Measurements from ENCODE around the gene FGD5.
"Not testable (repeated sequence)": the region's sequence is repeated elsewhere in the genome, so short reads cannot be mapped to it uniquely, and the experiment has no call there.

The FGD5 gene

GRCh38 chr3:14880447-14881106, 61.8 kb downstream of the FGD5 start:
- no peak for DNase-seq

GRCh38 chr3:14883226-14883625, 64.5 kb downstream of the FGD5 start:
- DNase-seq = no peak

DNA sequence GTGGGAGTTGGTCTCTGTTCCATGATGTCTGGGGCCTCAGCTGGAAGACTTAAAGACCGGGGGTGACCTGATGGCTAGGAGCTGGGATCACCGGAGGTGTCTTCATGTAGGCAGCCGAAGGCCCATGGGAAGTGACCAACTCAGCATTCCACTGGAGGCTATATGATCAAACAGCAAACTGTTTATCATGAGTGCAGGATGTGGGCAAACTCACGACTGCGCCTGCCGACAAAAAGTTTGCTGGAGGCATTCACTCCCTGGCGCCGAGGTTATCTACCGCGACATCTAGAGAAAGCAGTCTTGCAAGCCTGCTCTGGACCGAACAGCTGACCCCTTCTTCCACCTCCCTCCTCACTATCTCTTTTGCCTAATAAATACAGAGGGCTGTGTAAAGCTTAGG, 65.9 kb downstream of the FGD5 start:
- no peak for DNase-seq

GRCh38 chr3:14885307-14885706, 66.5 kb downstream of the FGD5 start:
- DNase-seq = no peak

- no peak for DNase-seq
These were observed 67.3 kb downstream of the FGD5 start for GRCh38 chr3:14886101-14886500.

GRCh38 chr3:14889205-14889604, 70.4 kb downstream of the FGD5 start:
- no peak for DNase-seq

DNA sequence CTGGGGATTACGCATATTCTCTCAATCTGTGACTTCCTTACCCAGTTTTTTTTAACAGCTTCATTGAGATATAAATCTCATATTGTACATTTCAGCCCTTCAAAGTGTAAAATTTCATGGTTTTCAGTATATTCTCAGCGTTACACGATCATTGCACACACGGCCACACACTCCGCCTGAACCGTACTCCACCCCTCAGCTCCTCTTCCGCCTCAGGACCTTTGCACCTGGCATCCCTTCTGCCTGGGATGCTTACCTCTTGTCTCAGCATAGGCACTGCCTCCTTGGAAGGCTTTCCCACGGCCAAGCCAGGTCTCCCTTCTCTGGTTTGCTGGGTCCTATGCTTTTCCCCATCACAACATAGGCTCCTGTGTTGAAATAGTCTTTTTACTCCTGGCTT, 71.2 kb downstream of the FGD5 start:
- DNase-seq = no peak

DNA sequence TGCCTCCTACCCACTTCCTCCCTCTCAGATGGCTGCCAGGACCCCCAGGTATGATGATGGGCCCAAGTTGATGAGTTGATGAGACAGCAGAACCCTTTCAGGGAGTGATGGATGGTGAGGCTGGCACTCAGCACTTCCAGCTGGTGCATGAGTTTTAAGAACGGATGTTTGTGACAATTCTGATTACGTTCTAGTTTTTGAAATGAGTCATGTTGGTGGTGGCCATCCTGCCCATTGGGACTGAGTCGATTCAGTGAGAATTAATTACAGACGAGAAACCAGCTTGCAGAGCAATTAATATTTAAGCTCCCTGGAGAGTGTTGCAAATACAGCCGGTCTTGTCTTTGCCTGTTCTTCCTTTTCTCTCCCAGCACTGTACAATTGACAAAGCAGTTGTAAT, 71.7 kb downstream of the FGD5 start:
- no peak for DNase-seq

DNA sequence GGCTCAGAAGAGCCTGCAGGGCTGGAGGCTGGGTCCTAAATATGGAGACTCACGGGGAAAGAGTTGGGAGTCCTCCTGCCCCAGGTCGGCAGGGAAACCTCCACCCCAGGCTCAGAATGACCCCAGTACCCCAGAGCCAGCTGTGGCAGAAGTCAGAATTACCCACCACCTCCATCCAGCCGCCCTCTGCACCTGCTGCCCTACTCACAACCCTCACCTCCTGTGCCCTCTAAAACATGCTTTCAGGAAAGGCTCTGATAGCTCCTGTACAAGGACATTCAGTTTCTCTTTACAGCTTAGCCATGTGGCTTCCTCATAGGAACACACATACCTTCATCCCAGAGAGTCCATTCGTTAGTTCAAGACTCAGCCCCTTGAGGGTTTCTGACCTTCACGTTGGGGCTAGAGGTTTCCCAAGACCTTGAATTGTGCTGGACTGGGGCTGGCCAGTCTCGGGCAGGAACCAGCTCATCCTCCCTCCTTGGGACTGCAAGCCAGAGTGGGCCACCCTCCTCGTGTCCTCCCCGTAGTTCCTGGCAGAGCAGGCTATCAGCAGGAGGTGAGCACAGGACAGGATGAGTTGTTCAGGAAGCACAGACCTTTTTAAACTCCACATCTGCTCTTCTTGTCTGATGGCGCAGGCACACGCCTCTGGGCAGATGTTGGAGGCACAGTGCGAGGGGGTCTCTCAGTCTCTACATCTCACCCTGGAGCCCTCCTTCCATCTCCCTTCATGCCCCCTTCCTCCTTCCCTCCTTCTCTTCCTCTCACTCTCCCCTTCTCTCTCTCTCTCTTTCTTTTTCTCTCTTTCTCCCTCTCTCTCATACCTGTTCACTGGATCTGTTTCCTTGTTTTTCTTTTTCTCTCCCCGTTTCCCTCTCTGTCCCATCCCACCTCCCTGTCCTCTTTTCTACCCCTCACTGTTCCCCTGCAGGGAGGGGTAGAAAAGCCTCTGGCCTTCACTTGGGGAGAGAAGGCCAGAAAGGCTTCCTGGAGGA, 72.7 kb downstream of the FGD5 start:
- DNase-seq = no peak

DNA sequence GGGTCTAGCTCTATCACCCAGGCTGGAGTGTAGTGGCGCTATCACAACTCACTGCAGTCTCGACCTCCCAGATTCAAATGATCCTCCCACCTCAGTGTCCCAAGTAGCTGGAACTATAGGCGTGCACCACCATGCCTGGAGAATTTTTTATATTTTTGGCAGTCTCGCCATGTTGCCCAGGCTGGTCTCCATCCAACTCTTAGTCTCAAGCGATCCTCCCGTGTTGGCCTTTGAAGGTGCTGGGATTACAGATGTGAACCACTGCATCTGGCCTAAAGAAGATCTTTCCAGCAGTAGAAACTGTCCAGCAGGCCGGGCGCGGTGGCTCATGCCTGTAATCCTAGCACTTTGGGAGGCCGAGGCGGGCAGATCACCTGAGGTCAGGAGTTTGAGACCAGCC, 73.5 kb downstream of the FGD5 start:
- no peak for DNase-seq

- DNase-seq = no peak
These were observed 75.3 kb downstream of the FGD5 start for GRCh38 chr3:14894085-14894484.

GRCh38 chr3:14897266-14897665, 78.5 kb downstream of the FGD5 start:
- no peak for DNase-seq

GRCh38 chr3:14898929-14899328, 80.2 kb downstream of the FGD5 start:
- no peak for DNase-seq

- DNase-seq = no peak
These were observed 81.3 kb downstream of the FGD5 start for GRCh38 chr3:14899993-14900618.

GRCh38 chr3:14900881-14901873, 82.4 kb downstream of the FGD5 start:
- DNase-seq = no peak

- peak; percentile 80 for DNase-seq
These were observed 84.0 kb downstream of the FGD5 start for GRCh38 chr3:14902719-14903118.

DNA sequence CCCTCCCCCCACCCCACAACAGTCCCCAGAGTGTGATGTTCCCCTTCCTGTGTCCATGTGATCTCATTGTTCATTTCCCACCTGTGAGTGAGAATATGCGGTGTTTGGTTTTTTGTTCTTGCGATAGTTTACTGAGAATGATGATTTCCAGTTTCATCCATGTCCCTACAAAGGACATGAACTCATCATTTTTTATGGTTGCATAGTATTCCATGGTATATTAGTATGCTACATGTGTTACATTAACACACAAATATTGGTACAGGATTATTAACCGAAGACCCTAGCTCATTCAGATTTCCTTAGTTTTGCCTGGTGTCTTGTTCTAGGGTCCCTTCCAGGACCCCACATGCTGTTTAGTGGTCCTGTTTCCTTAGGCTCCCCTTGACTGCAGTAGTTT, 84.7 kb downstream of the FGD5 start:
- DNase-seq = not testable (repeated sequence)

- no peak for DNase-seq
These were observed 86.4 kb downstream of the FGD5 start for GRCh38 chr3:14905055-14905657.

DNA sequence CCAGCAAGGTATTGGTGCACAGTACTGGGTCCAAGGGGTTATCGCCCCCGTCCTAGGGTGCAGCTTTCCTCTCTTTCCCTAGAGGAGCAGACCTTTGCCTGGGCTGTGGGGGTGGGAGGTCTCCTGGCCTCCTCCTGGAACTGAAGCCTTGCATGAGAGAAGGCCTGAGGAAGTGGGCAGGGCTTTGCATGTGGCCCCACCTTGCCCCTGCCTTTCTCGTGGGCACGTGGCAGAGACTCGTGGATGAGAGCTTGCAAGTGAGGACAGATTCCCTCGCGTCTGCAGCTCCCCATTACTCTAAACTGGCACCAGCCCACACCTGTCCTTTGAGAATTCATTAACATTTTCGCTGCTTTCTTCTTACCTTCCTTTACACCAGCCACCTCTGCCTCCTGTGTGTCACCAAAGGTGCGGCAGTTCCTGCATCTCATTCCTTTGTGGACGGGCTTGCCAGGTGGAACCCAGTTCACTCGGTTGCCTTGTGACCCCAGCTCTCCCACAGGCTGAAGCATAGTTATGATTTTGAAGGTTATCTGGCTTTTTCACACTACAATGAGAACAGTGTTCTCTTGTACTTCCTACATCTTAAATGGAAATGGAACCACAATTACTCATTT, 87.7 kb downstream of the FGD5 start:
- DNase-seq = no peak

- peak; percentile 42 for DNase-seq
These were observed 88.5 kb downstream of the FGD5 start for GRCh38 chr3:14907043-14907966.
